A673 (cell line): ENCODE results near the gene GRPR.

Experiments used
- CTCF ChIP-seq: fragments of 300-800, 200-600 bp; sonication (generic); conservative IDR thresholded peaks from 2 replicates; pipeline ENCODE4 v1.5.1; 2017; ENCODE audit warnings: low read depth, mild to moderate bottlenecking, antibody characterized with exemption, low read length, moderate library complexity, mixed read lengths
- EZH2 ChIP-seq: fragments of 200-600 bp; sonication (generic); IDR thresholded peaks from 2 replicates; pipeline ENCODE4 v1.6.1; 2017; ENCODE audit warnings: borderline replicate concordance, low read depth, mild to moderate bottlenecking, mixed read lengths, antibody characterized with exemption, low read length; ENCODE audit not compliant: poor library complexity, severe bottlenecking

- TF ChIP-seq CTCF (no peak), EZH2 (no peak)
These were observed 65.3 kb downstream of the GRPR start for GRCh38 chrX:16188687-16189086.
